ENCODE results near the gene MGLL. TPM values are rescaled to one million over a fixed set of nuclear protein-coding genes. Genes with fewer than 3 reads are reported as not detected.

Gene MGLL
- total RNA-seq, 1 experiment from 2014 or later = 6.8 TPM

GRCh38 chr3:127768346-127769008 lies 53.8 kb downstream of the MGLL start:
- Histone ChIP-seq H2AFZ (ENCODE audit: low read depth, low read length, poor library complexity, severe bottlenecking) (no peak overlapping the region), H3K79me2 (ENCODE audit: insufficient read depth, low read length) (no peaks in the 10 kb centered on the region), H3K9me2 (ENCODE audit: insufficient read depth) (no peaks in the 10 kb centered on the region), H3K4me1 (ENCODE audit: control insufficient read depth in 1 of 2, insufficient read depth in 2 of 2, low read length in 2 of 2) (peaks cover 14 to 39% of the 10 kb centered on the region in 2 experiments), H3K27me3 (ENCODE audit: insufficient read depth, low read length) (no peaks in the 10 kb centered on the region), H4K20me1 (ENCODE audit: insufficient read depth) (no peaks in the 10 kb centered on the region), H3K9me3 (ENCODE audit: control insufficient read depth in 1 of 2, insufficient read depth in 1 of 2, low read depth in 1 of 2, low read length in 2 of 2) (no peaks in the 10 kb centered on the region), H3K27ac (ENCODE audit: low read depth, low read length) (peak overlapping the region; percentile 52; the same call in 1 of the 2 replicates), H3K36me3 (ENCODE audit: control insufficient read depth in 1 of 2, insufficient read depth in 2 of 2, low read length in 2 of 2) (no peaks in the 10 kb centered on the region), H3K4me3 (replicated peaks in 1 of 2; ENCODE audit: low read depth in 1 of 2, low read length in 2 of 2) (peak overlapping the region in 1 of 2 experiments; percentile 35; a peak in 1 of 4 replicates), H3K4me2 (ENCODE audit: low read length) (peak overlapping the region; percentile 81), H3K9ac (ENCODE audit: low read length) (peak overlapping the region; percentile 44)
- intact Hi-C loops (cut with micrococcal nuclease) = no loop called here
- no TSS peak for BruUV-seq (replicated peaks)
- ChIA-PET POLR2A (no interaction called here), CTCF (no interaction called here), RAD21 (ENCODE audit: low non-redundant PET in 1 of 2, low total read pairs in 2 of 2, uncharacterized antibody in 2 of 2, unreplicated experiment in 2 of 2) (interaction anchor here in 1 of 2 experiments (0.6 kb wide), 1 partner anchor 307 kb away, joined by 3 read pairs; no protein-coding TSS in a partner anchor)
- ATAC-seq = peak; percentile 84
- DNase-seq (ENCODE audit: low read depth, low spot score) = no peak
- no peak for TF ChIP-seq POLR2A (IDR thresholded peaks at IDR 0.05; ENCODE audit: borderline replicate concordance, extremely low read depth, insufficient read depth, insufficient read length)
- no peak for TF ChIP-seq YY1 (IDR thresholded peaks at IDR 0.05; ENCODE audit: extremely low read depth, insufficient replicate concordance, low read depth, low read length)
- TF ChIP-seq, protein P1, sequence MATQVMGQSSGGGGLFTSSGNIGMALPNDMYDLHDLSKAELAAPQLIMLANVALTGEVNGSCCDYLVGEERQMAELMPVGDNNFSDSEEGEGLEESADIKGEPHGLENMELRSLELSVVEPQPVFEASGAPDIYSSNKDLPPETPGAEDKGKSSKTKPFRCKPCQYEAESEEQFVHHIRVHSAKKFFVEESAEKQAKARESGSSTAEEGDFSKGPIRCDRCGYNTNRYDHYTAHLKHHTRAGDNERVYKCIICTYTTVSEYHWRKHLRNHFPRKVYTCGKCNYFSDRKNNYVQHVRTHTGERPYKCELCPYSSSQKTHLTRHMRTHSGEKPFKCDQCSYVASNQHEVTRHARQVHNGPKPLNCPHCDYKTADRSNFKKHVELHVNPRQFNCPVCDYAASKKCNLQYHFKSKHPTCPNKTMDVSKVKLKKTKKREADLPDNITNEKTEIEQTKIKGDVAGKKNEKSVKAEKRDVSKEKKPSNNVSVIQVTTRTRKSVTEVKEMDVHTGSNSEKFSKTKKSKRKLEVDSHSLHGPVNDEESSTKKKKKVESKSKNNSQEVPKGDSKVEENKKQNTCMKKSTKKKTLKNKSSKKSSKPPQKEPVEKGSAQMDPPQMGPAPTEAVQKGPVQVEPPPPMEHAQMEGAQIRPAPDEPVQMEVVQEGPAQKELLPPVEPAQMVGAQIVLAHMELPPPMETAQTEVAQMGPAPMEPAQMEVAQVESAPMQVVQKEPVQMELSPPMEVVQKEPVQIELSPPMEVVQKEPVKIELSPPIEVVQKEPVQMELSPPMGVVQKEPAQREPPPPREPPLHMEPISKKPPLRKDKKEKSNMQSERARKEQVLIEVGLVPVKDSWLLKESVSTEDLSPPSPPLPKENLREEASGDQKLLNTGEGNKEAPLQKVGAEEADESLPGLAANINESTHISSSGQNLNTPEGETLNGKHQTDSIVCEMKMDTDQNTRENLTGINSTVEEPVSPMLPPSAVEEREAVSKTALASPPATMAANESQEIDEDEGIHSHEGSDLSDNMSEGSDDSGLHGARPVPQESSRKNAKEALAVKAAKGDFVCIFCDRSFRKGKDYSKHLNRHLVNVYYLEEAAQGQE (IDR thresholded peaks at IDR 0.05; ENCODE audit: low read depth) = no peak
- TF ChIP-seq EZH2 (IDR thresholded peaks at IDR 0.05) = no peak
- peak; percentile 68 for TF ChIP-seq SP1 (IDR thresholded peaks at IDR 0.05; ENCODE audit: low read depth)
- TF ChIP-seq ZNF274 (IDR thresholded peaks at IDR 0.05; ENCODE audit: low read depth, low read length) = no peak
- no peak for TF ChIP-seq ZFX (IDR thresholded peaks at IDR 0.05)
- no peak for TF ChIP-seq EZH2phosphoT487 (IDR thresholded peaks at IDR 0.05; ENCODE audit: borderline replicate concordance)
- no peak for TF ChIP-seq EGR1 (IDR thresholded peaks at IDR 0.05; ENCODE audit: low read depth)
- TF ChIP-seq ZBTB33 (IDR thresholded peaks at IDR 0.05; ENCODE audit: extremely low read depth, insufficient replicate concordance, low read length) = no peak
- no peak; the same call in 1 of the 2 replicates for TF ChIP-seq ELF1 (IDR thresholded peaks at IDR 0.05; ENCODE audit: borderline replicate concordance, low read depth)
- peak; percentile 79 for TF ChIP-seq JUND (IDR thresholded peaks at IDR 0.05)
- peak; percentile 42; the same call in 1 of the 2 replicates for TF ChIP-seq SIN3A (IDR thresholded peaks at IDR 0.05; ENCODE audit: low read depth)
- peak; percentile 27; the same call in 1 of the 2 replicates for TF ChIP-seq SRF (IDR thresholded peaks at IDR 0.05; ENCODE audit: low read depth)
- TF ChIP-seq POLR2AphosphoS5 (IDR thresholded peaks at IDR 0.05; ENCODE audit: low read depth, low read length) = peak; percentile 41; the same call in 1 of the 2 replicates
- TF ChIP-seq RAD21 (IDR thresholded peaks at IDR 0.05; ENCODE audit: low read depth) = no peak
- TF ChIP-seq CBX3 (IDR thresholded peaks at IDR 0.05; ENCODE audit: low read depth) = peak; percentile 85
- no peak for TF ChIP-seq TCF7L2 (IDR thresholded peaks at IDR 0.05; ENCODE audit: borderline replicate concordance, extremely low read depth, insufficient read depth, insufficient read length)
- TF ChIP-seq, protein P2, sequence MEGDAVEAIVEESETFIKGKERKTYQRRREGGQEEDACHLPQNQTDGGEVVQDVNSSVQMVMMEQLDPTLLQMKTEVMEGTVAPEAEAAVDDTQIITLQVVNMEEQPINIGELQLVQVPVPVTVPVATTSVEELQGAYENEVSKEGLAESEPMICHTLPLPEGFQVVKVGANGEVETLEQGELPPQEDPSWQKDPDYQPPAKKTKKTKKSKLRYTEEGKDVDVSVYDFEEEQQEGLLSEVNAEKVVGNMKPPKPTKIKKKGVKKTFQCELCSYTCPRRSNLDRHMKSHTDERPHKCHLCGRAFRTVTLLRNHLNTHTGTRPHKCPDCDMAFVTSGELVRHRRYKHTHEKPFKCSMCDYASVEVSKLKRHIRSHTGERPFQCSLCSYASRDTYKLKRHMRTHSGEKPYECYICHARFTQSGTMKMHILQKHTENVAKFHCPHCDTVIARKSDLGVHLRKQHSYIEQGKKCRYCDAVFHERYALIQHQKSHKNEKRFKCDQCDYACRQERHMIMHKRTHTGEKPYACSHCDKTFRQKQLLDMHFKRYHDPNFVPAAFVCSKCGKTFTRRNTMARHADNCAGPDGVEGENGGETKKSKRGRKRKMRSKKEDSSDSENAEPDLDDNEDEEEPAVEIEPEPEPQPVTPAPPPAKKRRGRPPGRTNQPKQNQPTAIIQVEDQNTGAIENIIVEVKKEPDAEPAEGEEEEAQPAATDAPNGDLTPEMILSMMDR (IDR thresholded peaks at IDR 0.05 in 2 of 3, conservative IDR thresholded peaks at IDR 0.05 in 1 of 3; ENCODE audit: borderline replicate concordance in 1 of 3, insufficient read depth in 1 of 3, low read depth in 2 of 3, low read length in 2 of 3) = no peak
- peak; percentile 82 for TF ChIP-seq CEBPB (IDR thresholded peaks at IDR 0.05; ENCODE audit: low read depth)
